SKM-1 treated with dmso at 0.1 percent for 144 hours (cell line): Measurements from ENCODE around the gene TNFRSF21.
"Not testable (repeated sequence)": the region's sequence is repeated elsewhere in the genome, so short reads cannot be mapped to it uniquely, and the experiment has no call there.

Experiments
- DNase-seq: peaks from one replicate; lab custom pipeline; 2025; ENCODE audit not compliant: unreplicated experiment; lab: John Stamatoyannopoulos, UW

Gene TNFRSF21

GRCh38 chr6:47323321-47323720, 13.6 kb upstream of the TNFRSF21 start:
- DNase-seq: no peak

GRCh38 chr6:47321577-47321976, 11.9 kb upstream of the TNFRSF21 start:
- DNase-seq: no peak

GRCh38 chr6:47319867-47320266, 10.2 kb upstream of the TNFRSF21 start:
- no peak for DNase-seq

DNA sequence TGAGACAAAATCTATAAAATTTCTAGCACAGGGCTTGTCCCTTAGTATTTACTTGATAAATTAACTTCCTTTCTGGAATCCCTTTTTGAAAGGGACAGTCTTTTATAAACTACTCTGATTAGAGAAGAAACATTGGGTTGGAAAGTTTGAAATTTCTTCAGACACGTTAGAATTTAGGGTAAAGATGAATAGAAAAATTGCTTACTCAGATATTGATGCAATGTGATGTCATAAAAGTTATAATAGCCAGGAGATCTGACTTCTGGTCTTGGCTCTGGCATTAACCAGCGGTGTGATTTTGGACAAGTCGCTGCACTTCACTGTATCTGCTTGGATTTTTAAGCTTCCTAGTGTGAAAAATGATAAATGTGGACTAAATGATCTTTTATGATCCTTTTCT, 9.7 kb upstream of the TNFRSF21 start:
- DNase-seq: no peak

DNA sequence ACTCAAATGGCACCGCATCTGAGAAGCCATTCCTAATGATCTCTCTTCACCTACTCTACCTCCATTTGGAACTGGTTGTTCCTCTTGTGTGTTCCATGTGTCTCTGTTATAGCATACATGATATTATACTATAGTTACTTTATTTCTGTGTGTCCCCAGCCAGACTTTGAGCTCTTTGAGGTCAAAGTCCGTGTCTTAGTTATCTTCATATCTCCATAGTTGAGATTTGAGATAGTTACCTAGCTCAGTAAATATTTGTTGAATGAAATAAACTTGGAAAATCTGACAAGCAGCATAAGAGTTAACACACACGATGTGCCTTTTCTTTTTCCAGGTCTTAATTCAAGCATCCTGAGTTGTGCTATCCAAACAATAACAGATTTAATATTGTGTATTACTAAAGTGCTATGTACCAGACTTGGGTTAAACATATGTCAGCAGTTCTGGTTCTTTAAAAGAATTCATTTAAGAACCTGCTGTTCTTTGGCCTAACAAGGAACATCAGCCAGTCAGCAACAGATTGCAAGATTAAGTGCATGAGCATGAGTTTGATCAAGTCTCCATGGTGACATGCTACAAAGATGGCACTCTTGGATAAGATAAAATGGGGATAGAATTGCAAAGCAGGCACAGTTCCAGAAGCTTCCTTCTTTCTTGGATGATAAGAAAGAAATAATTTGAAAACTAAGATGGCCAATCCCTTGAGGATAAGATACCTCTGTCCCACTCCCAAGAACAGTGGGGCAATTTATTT, 8.7 kb upstream of the TNFRSF21 start:
- no peak for DNase-seq

- not testable (repeated sequence) for DNase-seq
Observed at GRCh38 chr6:47315181-47315580, 5.5 kb upstream of the TNFRSF21 start.

GRCh38 chr6:47310131-47310480, 401 bp upstream of the TNFRSF21 start:
- DNase-seq: no peak

DNA sequence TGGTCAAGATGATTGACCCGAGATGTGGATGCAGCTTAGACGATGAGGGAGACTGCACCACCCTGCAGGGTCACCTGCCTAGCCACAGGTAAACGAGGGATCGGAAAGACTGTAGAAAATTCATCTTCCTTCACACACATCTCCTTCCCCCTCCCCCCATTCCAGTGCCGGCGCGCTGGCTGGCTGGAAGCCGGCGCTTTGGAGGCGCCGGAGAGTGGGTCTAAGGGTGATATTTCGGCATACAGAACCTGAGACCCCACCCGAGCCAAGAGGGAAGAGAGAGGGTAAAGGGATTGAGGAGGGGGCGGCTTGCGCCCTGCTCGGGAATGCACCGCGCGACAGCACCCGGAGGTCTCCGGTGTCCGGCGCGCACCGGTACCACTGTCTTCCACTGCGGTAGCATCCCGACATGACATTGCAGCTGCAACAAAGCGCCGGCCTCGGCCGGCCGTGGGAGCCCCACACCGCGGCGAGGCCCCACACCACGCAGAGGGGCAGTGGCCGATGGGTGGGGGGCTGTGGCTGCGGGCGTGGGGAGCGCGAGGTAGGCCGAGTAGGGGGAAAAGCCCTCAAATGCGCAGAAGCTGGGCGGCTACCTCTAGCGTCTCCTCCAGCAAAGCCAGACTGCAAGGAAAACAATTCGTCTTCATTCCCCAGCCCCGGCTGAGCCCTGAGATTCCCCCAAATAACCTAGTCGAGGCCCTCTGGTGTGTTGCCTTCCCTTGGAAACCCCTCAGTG, 984 bp downstream of the TNFRSF21 start:
- DNase-seq: no peak

GRCh38 chr6:47308198-47308517, 1.5 kb downstream of the TNFRSF21 start:
- no peak for DNase-seq

GRCh38 chr6:47307362-47308197, 2.1 kb downstream of the TNFRSF21 start:
- no peak for DNase-seq

DNA sequence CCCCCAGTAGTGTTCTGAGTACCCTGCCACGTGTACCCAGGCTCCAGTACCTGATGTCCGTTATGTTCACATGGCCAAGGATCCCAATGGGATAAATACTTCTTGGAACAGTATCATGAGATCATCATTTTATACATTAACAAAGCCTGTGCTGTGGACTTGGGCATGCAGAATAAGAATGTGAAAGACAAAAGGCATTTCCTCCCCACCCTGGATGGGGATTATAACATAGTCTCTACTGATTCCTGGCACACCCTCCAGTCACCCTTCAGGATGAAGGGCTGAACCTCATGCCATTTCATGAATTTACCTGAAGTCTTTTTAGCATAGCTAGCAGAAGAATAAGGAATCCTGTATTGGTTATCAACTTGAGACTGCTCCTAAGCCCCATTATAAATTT, 2.8 kb downstream of the TNFRSF21 start:
- DNase-seq: no peak

GRCh38 chr6:47303861-47304260, 5.8 kb downstream of the TNFRSF21 start:
- no peak for DNase-seq

- no peak for DNase-seq
Observed at GRCh38 chr6:47303342-47303741, 6.4 kb downstream of the TNFRSF21 start.

- DNase-seq: no peak
Observed at GRCh38 chr6:47302043-47302442, 7.7 kb downstream of the TNFRSF21 start.

GRCh38 chr6:47301441-47301840, 8.3 kb downstream of the TNFRSF21 start:
- no peak for DNase-seq

GRCh38 chr6:47300417-47300816, 9.3 kb downstream of the TNFRSF21 start:
- no peak for DNase-seq

DNA sequence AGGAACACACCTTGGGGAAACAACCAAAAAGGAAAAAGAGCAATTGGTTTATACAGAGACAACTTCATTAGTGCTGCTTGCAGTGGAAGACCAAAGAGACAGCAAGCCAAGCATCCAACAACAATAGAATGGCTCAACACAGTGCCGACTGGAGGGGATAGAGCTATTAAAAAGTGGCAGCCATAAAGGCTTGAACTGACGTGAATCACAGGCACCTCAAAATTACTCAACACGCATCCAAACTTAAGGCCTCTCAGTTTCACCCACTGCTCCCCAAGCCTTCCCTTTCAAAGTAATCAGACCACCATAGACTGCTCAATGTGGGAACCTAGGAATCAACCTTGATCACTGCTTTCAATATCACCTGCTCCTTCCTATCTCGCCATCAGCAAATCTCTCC, 9.7 kb downstream of the TNFRSF21 start:
- no peak for DNase-seq

GRCh38 chr6:47298475-47298874, 11.2 kb downstream of the TNFRSF21 start:
- DNase-seq: no peak

DNA sequence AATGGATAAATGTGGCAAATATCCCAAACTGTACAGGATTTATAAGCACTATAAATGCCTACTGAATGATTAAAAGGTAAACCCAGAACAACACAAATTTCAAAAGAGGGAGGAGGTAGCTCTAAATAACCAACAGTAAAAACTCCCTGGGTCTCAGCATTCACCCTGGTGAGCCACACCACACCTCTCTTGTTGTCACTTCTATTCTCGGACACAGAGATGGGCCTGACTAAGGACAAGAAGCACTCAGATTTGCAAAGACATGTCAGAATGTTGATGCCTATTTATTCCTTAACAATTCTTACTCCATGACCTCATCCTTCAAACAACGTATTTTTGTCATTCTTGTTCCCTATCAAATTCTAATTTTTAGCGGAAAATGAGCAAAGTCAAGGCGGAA, 14.7 kb downstream of the TNFRSF21 start:
- no peak for DNase-seq

GRCh38 chr6:47292944-47293343, 16.8 kb downstream of the TNFRSF21 start:
- DNase-seq: no peak

DNA sequence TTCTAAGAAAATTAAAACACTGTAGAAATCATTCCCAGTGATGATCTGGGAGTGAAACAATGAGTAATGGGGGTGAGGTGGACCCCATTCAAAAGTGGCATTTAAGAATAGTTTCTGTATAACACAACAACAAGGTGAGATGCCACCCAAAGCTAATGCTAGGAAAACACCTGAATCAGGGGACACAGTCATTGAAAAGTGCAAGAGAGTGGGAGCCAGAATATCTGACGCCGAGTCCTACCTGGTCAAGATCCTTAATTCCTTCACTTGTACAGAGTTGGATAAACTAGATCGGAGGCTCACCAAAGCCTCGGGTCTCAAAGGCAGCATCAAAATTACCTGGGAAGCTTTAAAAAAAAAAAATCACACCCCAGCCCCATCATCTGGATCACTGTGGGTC, 17.7 kb downstream of the TNFRSF21 start:
- DNase-seq: no peak
